Mesenchymal stem cell (in vitro differentiated cells and primary cell): ENCODE results near the gene SIPA1L3.

Experiments
- DNase-seq: peaks from one replicate; pipeline ENCODE4 v3.0.0-alpha.2; 2013
- H2AFZ ChIP-seq: one replicate; pipeline ENCODE4 v1.6.1; 2013; ENCODE audit warnings: low read depth, mild to moderate bottlenecking, control low read depth, inconsistent platforms, low read length, moderate library complexity
- H2AK5ac ChIP-seq: 2 replicates; pipeline ENCODE4 v1.6.1; 2013; ENCODE audit warnings: low read length, moderate library complexity, mild to moderate bottlenecking, inconsistent platforms; ENCODE audit not compliant: severe bottlenecking
- H2BK120ac ChIP-seq: one replicate; pipeline ENCODE4 v1.6.1; 2013; ENCODE audit warnings: low read depth, mild to moderate bottlenecking, inconsistent platforms, low read length, moderate library complexity
- H2BK12ac ChIP-seq, 2 experiments: one replicate each; pipeline ENCODE4 v1.6.1; 2013; ENCODE audit warnings: inconsistent platforms in 2 of 2, low read length in 2 of 2, mild to moderate bottlenecking in 2 of 2, moderate library complexity in 2 of 2, control low read depth in 1 of 2
- H2BK15ac ChIP-seq: one replicate; pipeline ENCODE4 v1.6.1; 2013; ENCODE audit warnings: mild to moderate bottlenecking, low read depth, inconsistent platforms; ENCODE audit not compliant: poor library complexity, severe bottlenecking
- H2BK5ac ChIP-seq: 2 replicates; pipeline ENCODE4 v1.6.1; 2013; ENCODE audit warnings: low read depth, mild to moderate bottlenecking, low read length, control low read depth, inconsistent platforms; ENCODE audit not compliant: poor library complexity, severe bottlenecking
- H3K14ac ChIP-seq, 2 experiments: one replicate each; pipeline ENCODE4 v1.6.1; 2013; ENCODE audit warnings: inconsistent platforms in 2 of 2, low read length in 2 of 2, control low read depth in 1 of 2, mild to moderate bottlenecking in 1 of 2, moderate library complexity in 1 of 2
- H3K18ac ChIP-seq, 2 experiments: one replicate each; pipeline ENCODE4 v1.6.1; 2013; ENCODE audit warnings: inconsistent platforms in 2 of 2, low read length in 2 of 2, control low read depth in 1 of 2, low read depth in 1 of 2, mild to moderate bottlenecking in 1 of 2
- H3K23ac ChIP-seq, 2 experiments: one replicate each; pipeline ENCODE4 v1.6.1; 2013; ENCODE audit warnings: inconsistent platforms in 2 of 2, low read length in 2 of 2, mild to moderate bottlenecking in 2 of 2, moderate library complexity in 2 of 2, control low read depth in 1 of 2
- H3K27ac ChIP-seq: 2 replicates; pipeline ENCODE4 v1.5.1; 2013; ENCODE audit warnings: mild to moderate bottlenecking, moderate library complexity, low read length, control low read depth, inconsistent platforms; ENCODE audit not compliant: poor library complexity, severe bottlenecking
- H3K27me3 ChIP-seq, 2 experiments: 2 replicates each; pipeline versions ENCODE4 v1.6.1 to v1.7.0; 2013; ENCODE audit warnings: low read length in 2 of 2, mild to moderate bottlenecking in 2 of 2, moderate library complexity in 2 of 2, control low read depth in 1 of 2, inconsistent platforms in 1 of 2; ENCODE audit not compliant: control insufficient read depth in 1 of 2, insufficient read depth in 1 of 2
- H3K36me3 ChIP-seq, 2 experiments: 2 replicates each; pipeline versions ENCODE4 v1.6.1 to v1.7.0; 2013; ENCODE audit warnings: low read length in 2 of 2, control low read depth in 1 of 2, inconsistent platforms in 1 of 2, low read depth in 1 of 2, mild to moderate bottlenecking in 1 of 2; ENCODE audit not compliant: insufficient read depth in 2 of 2, control insufficient read depth in 1 of 2
- H3K4ac ChIP-seq, 2 experiments: one replicate each; pipeline ENCODE4 v1.6.1; 2013; ENCODE audit warnings: inconsistent platforms in 2 of 2, low read length in 2 of 2, mild to moderate bottlenecking in 2 of 2, moderate library complexity in 2 of 2, control low read depth in 1 of 2, low read depth in 1 of 2
- H3K4me1 ChIP-seq: 2 replicates; pipeline ENCODE4 v1.6.1; 2013; ENCODE audit warnings: low read depth, low read length, control low read depth; ENCODE audit not compliant: control insufficient read depth, insufficient read depth
- H3K4me2 ChIP-seq: 2 replicates; pipeline ENCODE4 v1.6.1; 2013; ENCODE audit warnings: low read length, mild to moderate bottlenecking, inconsistent platforms; ENCODE audit not compliant: poor library complexity, severe bottlenecking
- H3K4me3 ChIP-seq, 2 experiments: 2 replicates each; pipeline versions ENCODE4 v1.5.1 to v1.7.0; 2013; ENCODE audit warnings: low read length in 2 of 2, mild to moderate bottlenecking in 2 of 2, control low read depth in 1 of 2, low read depth in 1 of 2; ENCODE audit not compliant: insufficient read depth in 1 of 2
- H3K79me1 ChIP-seq: replicated peaks from 2 replicates; pipeline ENCODE4 v1.6.1; 2013; ENCODE audit warnings: mild to moderate bottlenecking, control low read depth, low read length, inconsistent platforms; ENCODE audit not compliant: poor library complexity, severe bottlenecking
- H3K9ac ChIP-seq: 2 replicates; pipeline ENCODE4 v1.7.0; 2013; ENCODE audit warnings: mild to moderate bottlenecking, low read length, moderate library complexity
- H3K9me3 ChIP-seq: 2 replicates; pipeline ENCODE4 v1.7.0; 2013; ENCODE audit warnings: mild to moderate bottlenecking, low read length; ENCODE audit not compliant: control insufficient read depth
- H4K8ac ChIP-seq: one replicate; pipeline ENCODE4 v1.6.1; 2013; ENCODE audit warnings: inconsistent platforms, mild to moderate bottlenecking, low read length, moderate library complexity
- H4K91ac ChIP-seq: one replicate; pipeline ENCODE4 v1.6.1; 2013; ENCODE audit warnings: mild to moderate bottlenecking, low read length, inconsistent platforms
- WGBS: methylation state at CpG from one replicate; pipeline ENCODE4 v1.1.7; 2013; ENCODE audit warnings: mixed read lengths; 5-methylcytosine and 5-hydroxymethylcytosine counted together

The SIPA1L3 gene

DNA sequence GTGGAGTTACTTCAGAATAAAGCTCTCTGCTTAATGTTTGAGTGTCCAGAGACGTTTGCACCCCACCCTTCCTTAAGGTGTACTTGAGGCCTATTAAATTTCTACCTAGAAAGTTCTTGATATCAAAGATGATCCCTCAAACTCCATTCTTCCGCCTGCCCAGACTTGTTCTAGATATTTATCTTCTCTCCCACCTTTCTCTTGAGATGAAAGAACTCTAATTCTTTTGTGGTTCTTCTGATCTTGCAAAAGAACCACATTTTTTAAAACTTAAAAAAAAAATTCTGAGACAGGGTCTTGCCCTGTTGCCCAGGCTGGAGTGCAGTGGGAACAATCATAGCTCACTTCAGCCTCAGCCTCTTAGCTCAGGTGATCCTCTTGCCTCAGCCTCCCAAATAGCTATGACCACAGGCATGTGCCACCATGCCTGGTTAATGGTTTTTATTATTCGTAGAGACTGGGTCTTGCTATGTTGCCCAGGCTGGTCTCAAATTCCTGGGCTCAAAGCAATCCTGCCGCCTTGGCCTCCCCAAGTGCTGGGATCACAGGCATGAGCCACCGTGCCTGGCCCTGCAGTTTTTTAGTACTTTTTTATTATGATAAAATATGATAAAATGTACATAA lies 94.3 kb downstream of the SIPA1L3 start:
- no peak overlapping the region for H3K18ac ChIP-seq
- H2BK120ac ChIP-seq: no peak overlapping the region
- H3K27ac ChIP-seq: peak overlapping the region; percentile 28
- no peak overlapping the region for H3K14ac ChIP-seq
- H3K36me3 ChIP-seq: no peaks in the 10 kb centered on the region
- H2AFZ ChIP-seq: no peak overlapping the region
- no peaks in the 10 kb centered on the region for H3K27me3 ChIP-seq
- no peaks in the 10 kb centered on the region for H3K9me3 ChIP-seq
- peak overlapping the region; percentile 90 for H2AK5ac ChIP-seq
- no peak overlapping the region for H3K4me3 ChIP-seq
- 83% methylated on average over 4 of the region's 5 CpGs for WGBS
- H3K79me1 ChIP-seq: peaks cover 3% of the 10 kb centered on the region
- no peak overlapping the region for H4K91ac ChIP-seq
- no peak overlapping the region for H3K4ac ChIP-seq
- H2BK12ac ChIP-seq: peak overlapping the region in 1 of 2 experiments; percentile 94
- peaks cover 38% of the 10 kb centered on the region for H3K4me1 ChIP-seq
- no peak for DNase-seq
- no peak overlapping the region for H3K4me2 ChIP-seq
- H3K23ac ChIP-seq: no peak overlapping the region
- no peak overlapping the region for H2BK5ac ChIP-seq
- H2BK15ac ChIP-seq: no peak overlapping the region
- H3K9ac ChIP-seq: no peak overlapping the region
- no peak overlapping the region for H4K8ac ChIP-seq

DNA sequence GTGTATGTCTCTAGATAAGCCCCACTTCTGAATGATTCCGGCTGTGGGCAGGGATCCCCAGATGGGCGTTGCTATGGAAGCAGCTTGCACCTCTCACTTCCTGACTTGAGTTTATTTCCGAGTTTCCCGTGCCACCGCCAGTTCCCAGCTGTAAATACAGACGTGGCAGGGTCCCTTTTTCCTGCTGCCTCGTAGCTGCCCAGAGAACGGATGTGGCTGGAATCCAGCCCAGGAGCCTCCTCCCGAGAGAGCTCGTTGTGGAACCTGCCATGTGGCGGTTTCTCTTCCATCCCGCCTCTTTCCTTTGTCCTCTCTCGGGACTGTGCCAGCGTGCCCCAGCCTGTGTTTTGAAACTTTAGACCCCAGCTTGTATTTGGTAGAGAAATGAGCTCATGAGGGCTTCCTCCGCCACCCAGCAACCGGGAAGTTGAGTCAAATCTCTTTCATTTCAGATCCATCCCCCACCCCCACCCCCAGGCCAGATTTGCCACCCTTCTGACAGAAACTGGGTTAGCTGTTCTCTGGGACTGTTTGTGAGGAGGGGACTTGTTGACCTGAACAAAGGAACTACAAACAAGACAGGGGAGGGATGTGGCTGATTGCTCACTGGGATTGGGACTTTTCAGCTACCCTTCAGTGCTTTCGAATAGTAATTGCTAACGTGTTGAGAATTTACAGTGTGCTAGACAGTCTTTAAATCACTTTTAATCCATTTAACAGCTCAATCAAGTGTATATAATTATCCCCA lies 96.6 kb downstream of the SIPA1L3 start:
- Histone ChIP-seq H2BK12ac (peak overlapping the region; percentile 45 to 57), H3K14ac (no peak overlapping the region), H3K23ac (peak overlapping the region in 1 of 2 experiments; percentile 14), H2BK120ac (peak overlapping the region; percentile 66), H3K4me3 (peak overlapping the region in 1 of 2 experiments; percentile 73), H3K9me3 (no peaks in the 10 kb centered on the region), H3K79me1 (peaks cover 10% of the 10 kb centered on the region), H2AFZ (peak overlapping the region; percentile 16), H4K8ac (peak overlapping the region; percentile 77), H3K27ac (peak overlapping the region; percentile 95), H3K4me2 (peak overlapping the region; percentile 47), H3K4me1 (peaks cover 35% of the 10 kb centered on the region), H2AK5ac (peak overlapping the region; percentile 96), H3K18ac (peak overlapping the region; percentile 75 to 78), H3K4ac (peak overlapping the region; percentile 68 to 93), H2BK15ac (peak overlapping the region; percentile 60), H2BK5ac (peak overlapping the region; percentile 92), H3K36me3 (peaks cover 0 to under 1% of the 10 kb centered on the region in 2 experiments), H3K27me3 (no peaks in the 10 kb centered on the region), H4K91ac (peak overlapping the region; percentile 81), H3K9ac (peak overlapping the region; percentile 93)
- 8% methylated on average over 14 of the region's 18 CpGs for WGBS
- DNase-seq: peak; percentile 95

DNA sequence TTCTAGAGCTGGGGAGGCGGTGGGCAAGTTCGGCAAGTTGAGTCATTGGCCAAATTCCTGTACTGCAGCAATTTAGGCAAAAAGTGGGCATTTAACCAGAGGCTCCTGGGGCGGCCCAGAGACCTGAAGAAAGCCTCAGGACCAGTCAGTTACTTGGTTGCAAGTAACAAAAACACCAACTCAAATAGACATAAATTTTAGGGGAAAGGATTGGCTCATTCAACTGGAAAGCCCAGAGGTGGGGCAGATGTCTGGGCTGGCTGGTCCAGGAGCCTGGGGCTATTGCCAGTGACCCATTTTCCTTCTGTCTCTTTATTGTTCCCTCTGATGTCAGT lies 97.1 kb downstream of the SIPA1L3 start:
- Histone ChIP-seq H3K14ac (peak overlapping the region in 1 of 2 experiments; percentile 53), H3K36me3 (peaks cover 0 to 6% of the 10 kb centered on the region in 2 experiments), H2AK5ac (peak overlapping the region; percentile 93), H2BK15ac (no peak overlapping the region), H4K8ac (no peak overlapping the region), H2AFZ (no peak overlapping the region), H3K9me3 (no peaks in the 10 kb centered on the region), H3K27me3 (no peaks in the 10 kb centered on the region), H3K4me2 (peak overlapping the region; percentile 3), H3K79me1 (peaks cover 13% of the 10 kb centered on the region), H3K4me3 (peak overlapping the region in 1 of 2 experiments; percentile 73), H2BK5ac (peak overlapping the region; percentile 90), H3K4me1 (peaks cover 33% of the 10 kb centered on the region), H3K23ac (no peak overlapping the region), H2BK120ac (peak overlapping the region; percentile 39), H3K18ac (peak overlapping the region; percentile 75 to 78), H4K91ac (no peak overlapping the region), H3K4ac (peak overlapping the region; percentile 58 to 93), H3K27ac (peak overlapping the region; percentile 95), H2BK12ac (peak overlapping the region; percentile 6 to 77), H3K9ac (peak overlapping the region; percentile 93)
- WGBS: 80% methylated on average over 2 of the region's 3 CpGs
- DNase-seq: no peak

DNA sequence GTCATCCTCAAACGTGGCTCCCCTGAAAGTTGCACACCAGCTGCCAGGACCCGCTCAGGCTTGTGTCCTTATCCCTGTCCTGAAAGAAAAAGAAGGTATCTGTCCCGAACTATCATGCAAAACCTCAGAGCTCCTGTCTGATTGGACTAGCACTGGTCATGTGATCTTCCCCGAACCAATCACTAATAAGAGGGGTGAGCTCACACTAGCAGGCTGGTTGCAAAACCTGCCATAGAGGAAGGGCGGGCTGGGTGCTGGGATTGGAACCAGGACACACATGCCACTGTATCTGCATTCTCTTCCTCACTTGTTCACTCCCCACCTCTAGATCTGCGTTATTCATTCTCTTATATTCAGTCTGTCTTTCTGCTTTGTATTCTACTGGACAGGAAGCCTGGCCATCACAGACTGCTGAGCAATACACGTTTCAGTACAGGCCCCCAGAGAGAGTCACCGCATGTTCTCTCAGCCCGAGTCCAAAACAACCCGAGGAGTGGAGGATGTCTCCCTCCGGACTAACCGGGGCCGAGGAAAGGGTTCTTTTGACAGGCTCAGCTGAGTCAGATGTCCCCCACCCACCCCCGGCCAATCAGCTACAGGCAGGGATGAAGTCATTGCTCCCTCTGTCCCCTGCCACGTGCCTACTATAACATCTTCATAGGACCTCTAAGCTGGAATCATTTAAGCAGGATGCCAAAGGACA lies 97.7 kb downstream of the SIPA1L3 start:
- DNase-seq: peak; percentile 97
- H3K36me3 ChIP-seq: peaks cover 4 to 9% of the 10 kb centered on the region in 2 experiments
- peak overlapping the region; percentile 0 to 77 for H2BK12ac ChIP-seq
- peak overlapping the region in 1 of 2 experiments; percentile 73 for H3K4me3 ChIP-seq
- peak overlapping the region in 1 of 2 experiments; percentile 53 for H3K14ac ChIP-seq
- H2BK5ac ChIP-seq: peak overlapping the region; percentile 90
- H4K8ac ChIP-seq: peak overlapping the region; percentile 25
- H3K27ac ChIP-seq: peak overlapping the region; percentile 95
- peak overlapping the region; percentile 75 to 93 for H3K4ac ChIP-seq
- peak overlapping the region; percentile 40 for H4K91ac ChIP-seq
- peaks cover 18% of the 10 kb centered on the region for H3K79me1 ChIP-seq
- no peak overlapping the region for H3K23ac ChIP-seq
- peak overlapping the region; percentile 76 to 78 for H3K18ac ChIP-seq
- H3K27me3 ChIP-seq: no peaks in the 10 kb centered on the region
- no peaks in the 10 kb centered on the region for H3K9me3 ChIP-seq
- H3K9ac ChIP-seq: peak overlapping the region; percentile 93
- peaks cover 33% of the 10 kb centered on the region for H3K4me1 ChIP-seq
- H3K4me2 ChIP-seq: peak overlapping the region; percentile 3
- WGBS: 17% methylated on average over 15 of the region's 15 CpGs
- no peak overlapping the region for H2BK15ac ChIP-seq
- H2AFZ ChIP-seq: peak overlapping the region; percentile 18
- peak overlapping the region; percentile 93 for H2AK5ac ChIP-seq
- no peak overlapping the region for H2BK120ac ChIP-seq
